GM18499 (cell line): Measurements from ENCODE around the gene LBHD2.

ENCODE experiments used
- ATAC-seq: cut with Tn5 transposase; IDR thresholded peaks from one replicate; pipeline ENCODE4 v1.9.1; 2021; ENCODE audit warnings: moderate number of reproducible peaks; ENCODE audit not compliant: insufficient read depth, unreplicated experiment

LBHD2 gene

GRCh38 chr14:103089386-103090335 is 5.7 kb downstream of the LBHD2 start:
- ATAC-seq = no peak

DNA sequence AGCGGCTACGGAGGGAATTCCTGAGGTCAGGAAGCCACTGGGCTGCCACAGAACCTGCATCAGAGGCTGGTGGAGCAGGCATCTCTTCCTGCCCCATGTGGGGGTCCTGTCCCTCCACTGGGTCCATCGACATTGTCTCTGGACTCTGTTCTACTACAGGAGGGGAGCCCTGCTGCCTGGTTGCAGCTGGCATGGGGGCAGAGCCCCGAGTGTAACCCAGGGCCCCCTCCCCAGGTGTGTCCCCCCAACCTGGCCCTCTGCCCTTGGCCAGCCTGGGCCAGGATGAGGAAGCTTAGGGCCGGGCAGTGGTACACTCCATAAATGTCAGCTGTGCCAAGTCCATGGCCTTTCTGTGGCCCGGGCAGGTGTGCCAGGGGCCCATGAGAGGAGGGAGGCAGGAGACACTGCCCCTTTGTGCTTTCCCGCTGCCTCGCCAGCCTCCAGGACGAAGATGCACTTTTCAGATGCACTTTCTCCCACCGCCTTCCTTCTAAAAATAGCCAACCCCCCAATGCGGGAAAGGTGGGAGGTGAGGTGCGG is 6.5 kb downstream of the LBHD2 start:
- ATAC-seq = no peak

DNA sequence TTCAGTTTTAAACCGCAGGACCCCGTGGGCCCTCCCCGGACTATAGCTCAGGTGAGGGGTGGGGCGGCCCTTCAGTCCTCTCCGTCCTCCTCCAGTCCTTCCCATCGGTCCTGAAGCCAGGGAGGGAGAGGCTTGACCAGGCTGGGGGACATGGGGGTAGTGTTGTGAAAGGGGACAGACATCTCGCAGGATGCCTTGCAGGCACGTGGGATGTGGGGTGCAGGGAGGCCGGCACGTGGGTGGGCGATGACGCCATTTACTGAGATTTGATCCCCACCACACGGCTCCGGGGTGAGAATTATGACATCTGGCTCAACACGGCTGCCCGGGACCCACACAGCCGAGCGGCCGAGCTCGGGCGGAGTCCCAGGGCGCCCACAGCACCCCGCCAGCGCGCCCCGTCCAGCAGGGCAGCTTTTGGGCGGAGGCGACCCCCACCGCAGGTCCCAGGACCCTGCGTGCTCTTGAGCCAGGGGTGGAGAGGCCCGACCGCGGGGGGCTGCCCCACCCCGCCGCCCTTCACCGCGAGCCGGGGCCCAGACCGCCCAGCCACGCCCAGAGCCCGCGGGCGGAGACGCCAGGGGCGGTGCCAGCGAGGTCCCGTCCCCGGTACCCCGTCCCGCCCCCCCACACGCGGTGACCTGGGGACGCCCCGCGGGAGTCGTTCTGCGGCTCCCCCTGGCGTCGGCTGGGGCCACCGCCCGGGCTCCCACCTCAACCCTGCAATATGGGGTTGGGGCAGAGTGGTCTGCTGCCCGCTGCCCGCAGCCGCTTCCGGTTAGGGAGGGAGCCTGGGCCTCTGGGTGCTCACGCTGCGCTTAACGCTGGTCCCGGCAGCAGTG is 7.3 kb downstream of the LBHD2 start:
- no peak for ATAC-seq

DNA sequence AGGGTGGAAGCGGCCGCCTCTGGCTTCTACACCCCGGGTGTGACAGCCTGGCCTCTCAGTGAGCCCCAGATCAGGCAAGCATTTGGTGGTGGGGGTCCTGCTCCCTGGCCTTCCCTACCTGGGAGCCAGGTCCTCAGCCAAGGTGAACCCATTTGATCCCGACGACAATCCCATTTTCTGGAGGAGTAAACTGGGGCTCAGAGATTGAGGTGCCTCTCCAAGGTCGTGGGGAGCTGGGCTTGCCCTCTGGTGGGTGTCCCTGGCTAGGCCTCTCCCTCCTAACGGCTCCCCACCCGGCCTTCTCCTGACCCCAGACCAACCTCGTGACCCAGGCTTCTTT is 7.8 kb downstream of the LBHD2 start:
- no peak for ATAC-seq

GRCh38 chr14:103093856-103094405 is 9.9 kb downstream of the LBHD2 start:
- no peak for ATAC-seq

DNA sequence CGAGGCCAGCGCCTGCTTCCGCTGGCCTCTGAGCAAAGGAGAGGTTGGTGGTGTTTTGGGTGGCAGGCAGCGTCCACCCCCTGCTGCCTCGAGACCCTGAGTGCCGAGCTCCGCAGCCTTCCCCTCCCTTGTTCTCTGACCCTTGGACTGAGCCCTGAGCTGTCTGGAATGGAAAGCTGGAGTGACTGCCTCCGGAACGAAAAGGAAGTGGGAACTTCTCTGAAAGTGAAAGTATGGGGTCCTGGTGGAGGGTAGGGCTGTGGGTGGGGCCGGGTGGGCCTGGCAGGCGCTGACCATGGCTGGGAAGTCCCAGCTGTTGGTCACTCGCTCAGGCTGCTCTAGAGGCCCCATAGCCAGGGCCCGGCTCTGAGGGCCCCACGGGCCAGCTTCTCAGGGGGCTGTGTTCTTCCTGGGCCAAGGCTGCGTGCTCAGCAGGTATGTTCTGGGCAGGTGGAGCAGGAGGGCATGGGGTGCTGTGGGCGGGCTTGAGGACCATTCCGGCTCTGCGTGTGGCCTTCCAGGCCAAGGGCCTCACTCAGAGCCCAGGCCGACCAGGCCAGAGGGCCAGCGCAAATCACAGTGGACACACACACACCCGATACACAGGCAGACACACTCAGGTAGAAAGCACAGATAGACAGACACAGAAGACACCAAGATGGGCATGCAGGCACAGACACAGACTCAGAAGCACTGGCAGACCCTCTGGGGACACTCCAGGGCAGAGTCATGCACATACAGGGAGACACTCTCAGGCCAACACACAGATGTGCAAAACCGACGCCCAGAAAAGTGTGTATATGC is 10.6 kb downstream of the LBHD2 start, which contains the start of gene EXOC3L4:
EXOC3L4 (plus strand) TSS at position 320 of the 804 bp plus-strand sequence. CDS start 5,495 bp downstream, outside the sequence.
- no peak for ATAC-seq

- no peak for ATAC-seq
Observed at GRCh38 chr14:103095210-103095778, 11.3 kb downstream of the LBHD2 start.

GRCh38 chr14:103096387-103096786 is 12.4 kb downstream of the LBHD2 start:
- no peak for ATAC-seq

GRCh38 chr14:103097244-103097993 is 13.4 kb downstream of the LBHD2 start:
- no peak for ATAC-seq

- no peak for ATAC-seq
Observed at GRCh38 chr14:103097994-103098957, 14.3 kb downstream of the LBHD2 start.

GRCh38 chr14:103099081-103099732 is 15.2 kb downstream of the LBHD2 start:
- no peak for ATAC-seq

GRCh38 chr14:103099733-103100280 is 15.8 kb downstream of the LBHD2 start:
- no peak for ATAC-seq

DNA sequence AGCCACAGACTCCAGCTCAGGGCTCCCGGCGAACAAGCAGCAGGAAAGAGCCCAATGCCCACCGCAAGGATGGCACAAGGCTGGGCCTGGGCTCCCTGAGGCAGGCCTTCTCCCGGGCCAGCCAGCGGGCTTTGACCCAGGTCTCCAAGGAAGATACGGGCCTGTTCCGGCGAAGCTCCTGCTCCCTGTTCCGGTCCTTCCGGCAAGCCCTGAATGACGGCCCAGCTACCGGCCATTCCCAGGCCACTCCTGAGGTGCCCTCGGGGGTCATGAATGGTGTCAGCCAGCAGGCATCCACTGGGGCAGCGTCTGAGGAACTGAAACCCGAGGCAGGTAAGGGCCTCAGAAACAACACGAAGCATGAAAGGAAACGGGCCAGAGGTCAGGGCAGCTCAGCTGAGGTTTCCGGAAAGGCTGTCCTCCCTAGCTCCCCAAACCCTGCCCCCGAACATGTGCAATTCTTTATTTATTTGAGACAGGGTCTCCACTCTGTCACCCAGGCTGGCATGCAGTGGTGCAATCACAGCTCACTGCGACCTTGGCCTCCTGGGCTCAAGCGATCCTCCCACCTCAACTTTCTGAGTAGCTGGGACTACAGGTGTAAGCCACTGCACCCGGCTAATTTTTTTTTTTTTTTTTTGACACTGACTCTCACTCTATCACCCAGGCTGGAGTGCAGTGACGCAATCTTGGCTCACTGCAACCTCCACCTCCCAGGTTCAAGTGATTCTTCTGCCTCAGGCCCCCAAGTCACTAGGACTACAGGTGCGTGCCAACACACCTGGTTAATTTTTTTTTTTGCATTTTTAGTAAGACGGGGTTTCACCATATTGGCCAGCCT is 16.5 kb downstream of the LBHD2 start:
- ATAC-seq = no peak

GRCh38 chr14:103101257-103101962 is 17.4 kb downstream of the LBHD2 start:
- no peak for ATAC-seq

- no peak for ATAC-seq
Observed at GRCh38 chr14:103101963-103102688, 18.1 kb downstream of the LBHD2 start.
